Fibroblast of lung (primary cell): Measurements from ENCODE around the gene MAPK8IP3. TPM values are rescaled to one million over a fixed set of nuclear protein-coding genes. Genes with fewer than 3 reads are reported as not detected.

Experiments
- DNase-seq, 2 donors: peaks; one replicate each; pipeline versions ENCODE4 v3.0.0 to v3.0.0-alpha.2; 2010; ENCODE audit warnings: low read depth in 2 of 2
- H2AFZ ChIP-seq: 2 replicates; pipeline ENCODE4 v1.5.1; 2012; ENCODE audit warnings: low read length, control low read depth, inconsistent platforms
- H3K27ac ChIP-seq: 2 replicates; pipeline ENCODE4 v1.5.1; 2011; ENCODE audit warnings: low read length, control low read depth; ENCODE audit not compliant: insufficient read depth
- H3K27me3 ChIP-seq: 2 replicates; pipeline ENCODE4 v1.5.1; 2011; ENCODE audit warnings: mild to moderate bottlenecking, low read length; ENCODE audit not compliant: control insufficient read depth, insufficient read depth
- H3K36me3 ChIP-seq: 2 replicates; pipeline ENCODE4 v1.5.1; 2011; ENCODE audit warnings: low read length; ENCODE audit not compliant: control insufficient read depth, insufficient read depth
- H3K4me1 ChIP-seq: 2 replicates; pipeline ENCODE4 v1.5.1; 2011; ENCODE audit warnings: low read length; ENCODE audit not compliant: control insufficient read depth, insufficient read depth; ENCODE audit errors: extremely low read depth
- H3K4me2 ChIP-seq: 2 replicates; pipeline ENCODE4 v1.5.1; 2011; ENCODE audit warnings: low read length, control low read depth; ENCODE audit not compliant: insufficient read depth; ENCODE audit errors: extremely low read depth
- H3K4me3 ChIP-seq, 4 experiments: fragments of 200-600 bp in 1 of 4; sonication (generic) in 1 of 4; replicated peaks in 1 of 4; 2 replicates each; pipeline ENCODE4 v1.5.1; 2011 to 2016; ENCODE audit warnings: low read length in 4 of 4, low read depth in 3 of 4, mild to moderate bottlenecking in 3 of 4, control low read depth in 2 of 4, inconsistent platforms in 1 of 4, mixed read lengths in 1 of 4; ENCODE audit not compliant: insufficient read depth in 1 of 4; ENCODE audit errors: control extremely low read depth in 1 of 4
- H3K79me2 ChIP-seq: 2 replicates; pipeline ENCODE4 v1.5.1; 2012; ENCODE audit warnings: mild to moderate bottlenecking, low read length, inconsistent platforms; ENCODE audit not compliant: control insufficient read depth, insufficient read depth
- H3K9ac ChIP-seq: 2 replicates; pipeline ENCODE4 v1.5.1; 2011; ENCODE audit warnings: mild to moderate bottlenecking, low read length, control low read depth; ENCODE audit not compliant: insufficient read depth
- H3K9me3 ChIP-seq: 2 replicates; pipeline ENCODE4 v1.5.1; 2012; ENCODE audit warnings: low read depth, low read length; ENCODE audit not compliant: control insufficient read depth, insufficient read depth
- H4K20me1 ChIP-seq: 2 replicates; pipeline ENCODE4 v1.5.1; 2011; ENCODE audit warnings: low read length; ENCODE audit not compliant: control insufficient read depth, insufficient read depth; ENCODE audit errors: extremely low read depth
- CTCF ChIP-seq, 2 donors: IDR thresholded peaks in 1 of 2; conservative IDR thresholded peaks in 1 of 2; 1 replicate in 1 of 2; 2 replicates in 1 of 2; pipeline ENCODE4 v1.5.1; 2011 to 2012; ENCODE audit warnings: low read length in 2 of 2, control low read depth in 1 of 2, inconsistent platforms in 1 of 2, low read depth in 1 of 2, mild to moderate bottlenecking in 1 of 2
- EZH2 ChIP-seq: IDR thresholded peaks from 2 replicates; pipeline ENCODE4 v1.5.1; 2012; ENCODE audit warnings: low read length, control low read depth, mild to moderate bottlenecking; ENCODE audit errors: missing control alignments
- polyA plus RNA-seq, 2 donors: library from polyadenylated mRNA; depleted of rRNA in 1 of 2; stranded (reverse) in 1 of 2; unstranded in 1 of 2; fragments of >200 nt; gene quantifications; 2 replicates each; pipeline ENCODE4 v1.2.1, GENCODE V29; 2011 to 2012; ENCODE audit warnings: missing spikeins in 1 of 2
- total RNA-seq: library from RNA; depleted of rRNA; stranded (reverse); fragments of >200 nt; gene quantifications from 2 replicates; pipeline ENCODE4 v1.2.1, GENCODE V29; 2014

MAPK8IP3 gene
- total and polyA plus RNA-seq, 2 donors (not counting 1 experiment from before 2014, with no cell fraction given), result 9.4 to 36.3 TPM

- DNase-seq, result no peak
- Histone ChIP-seq H3K9me3 (no peaks in the 10 kb centered on the region), H3K27ac (no peak overlapping the region), H3K27me3 (no peaks in the 10 kb centered on the region), H2AFZ (no peak overlapping the region), H3K4me1 (peaks cover 12% of the 10 kb centered on the region), H3K9ac (no peak overlapping the region), H4K20me1 (no peaks in the 10 kb centered on the region), H3K36me3 (peaks cover 47% of the 10 kb centered on the region), H3K4me3 (no peak overlapping the region), H3K4me2 (no peak overlapping the region), H3K79me2 (peaks cover 6% of the 10 kb centered on the region)
- TF ChIP-seq CTCF (conservative IDR thresholded peaks at IDR 0.05 in 1 of 2, IDR thresholded peaks at IDR 0.05 in 1 of 2; ENCODE audit: low read depth in 1 of 2, low read length in 2 of 2) (no peak), EZH2 (no peak)
Observed at GRCh38 chr16:1767116-1767994, 61.4 kb downstream of the MAPK8IP3 start.

- H3K36me3 ChIP-seq, result peaks cover 42% of the 10 kb centered on the region
- H2AFZ ChIP-seq, result no peak overlapping the region
- H4K20me1 ChIP-seq, result no peaks in the 10 kb centered on the region
- no peak for DNase-seq
- TF ChIP-seq CTCF (conservative IDR thresholded peaks at IDR 0.05 in 1 of 2, IDR thresholded peaks at IDR 0.05 in 1 of 2; ENCODE audit: low read depth in 1 of 2, low read length in 2 of 2) (no peak), EZH2 (no peak)
- H3K9ac ChIP-seq, result no peak overlapping the region
- H3K4me1 ChIP-seq, result peaks cover 12% of the 10 kb centered on the region
- no peaks in the 10 kb centered on the region for H3K9me3 ChIP-seq
- H3K27me3 ChIP-seq, result no peaks in the 10 kb centered on the region
- no peak overlapping the region for H3K4me2 ChIP-seq
- H3K79me2 ChIP-seq, result peaks cover 11% of the 10 kb centered on the region
- H3K27ac ChIP-seq, result no peak overlapping the region
- no peak overlapping the region for H3K4me3 ChIP-seq
Observed at GRCh38 chr16:1768061-1768766, 62.2 kb downstream of the MAPK8IP3 start.

- Histone ChIP-seq H3K36me3 (peaks cover 40% of the 10 kb centered on the region), H3K27ac (no peak overlapping the region), H3K79me2 (peaks cover 15% of the 10 kb centered on the region), H3K9ac (no peak overlapping the region), H3K4me3 (no peak overlapping the region), H3K9me3 (no peaks in the 10 kb centered on the region), H3K4me2 (no peak overlapping the region), H2AFZ (no peak overlapping the region), H4K20me1 (no peaks in the 10 kb centered on the region), H3K27me3 (no peaks in the 10 kb centered on the region), H3K4me1 (peaks cover 12% of the 10 kb centered on the region)
- DNase-seq, result no peak
- no peak for TF ChIP-seq CTCF (conservative IDR thresholded peaks at IDR 0.05 in 1 of 2, IDR thresholded peaks at IDR 0.05 in 1 of 2; ENCODE audit: low read depth in 1 of 2, low read length in 2 of 2)
Observed at GRCh38 chr16:1768767-1769401, 62.9 kb downstream of the MAPK8IP3 start.
